GM12874 (cell line): ENCODE results near the gene CIB2.

Experiments
- TF ChIP-seq, protein P1 (sequence below): IDR thresholded peaks from 2 replicates; pipeline ENCODE4 v1.5.1; 2011; ENCODE audit warnings: low read depth, mild to moderate bottlenecking, control low read depth, low read length, moderate library complexity; ENCODE audit not compliant: insufficient read depth

Gene CIB2

DNA sequence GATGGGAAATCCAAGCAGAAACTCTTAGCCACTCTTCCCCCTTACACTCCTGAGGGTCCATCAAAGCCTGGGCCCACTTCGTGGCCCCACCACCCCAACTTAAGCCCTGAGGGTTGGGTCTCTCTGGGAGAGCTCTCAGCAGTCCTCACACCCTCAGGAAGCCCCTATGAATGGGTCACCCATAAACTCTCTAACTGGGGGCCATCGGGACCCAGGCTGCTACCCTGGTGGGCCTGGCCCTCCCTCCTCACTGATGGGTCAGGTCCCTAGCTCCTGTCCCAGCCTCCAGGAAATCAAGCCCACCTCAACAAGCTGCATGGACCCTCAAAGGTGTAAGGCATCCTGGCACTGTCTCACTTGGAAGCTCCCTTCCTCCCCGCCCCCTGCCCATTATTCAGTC is 19.5 kb downstream of the CIB2 start:
- TF ChIP-seq, protein P1, sequence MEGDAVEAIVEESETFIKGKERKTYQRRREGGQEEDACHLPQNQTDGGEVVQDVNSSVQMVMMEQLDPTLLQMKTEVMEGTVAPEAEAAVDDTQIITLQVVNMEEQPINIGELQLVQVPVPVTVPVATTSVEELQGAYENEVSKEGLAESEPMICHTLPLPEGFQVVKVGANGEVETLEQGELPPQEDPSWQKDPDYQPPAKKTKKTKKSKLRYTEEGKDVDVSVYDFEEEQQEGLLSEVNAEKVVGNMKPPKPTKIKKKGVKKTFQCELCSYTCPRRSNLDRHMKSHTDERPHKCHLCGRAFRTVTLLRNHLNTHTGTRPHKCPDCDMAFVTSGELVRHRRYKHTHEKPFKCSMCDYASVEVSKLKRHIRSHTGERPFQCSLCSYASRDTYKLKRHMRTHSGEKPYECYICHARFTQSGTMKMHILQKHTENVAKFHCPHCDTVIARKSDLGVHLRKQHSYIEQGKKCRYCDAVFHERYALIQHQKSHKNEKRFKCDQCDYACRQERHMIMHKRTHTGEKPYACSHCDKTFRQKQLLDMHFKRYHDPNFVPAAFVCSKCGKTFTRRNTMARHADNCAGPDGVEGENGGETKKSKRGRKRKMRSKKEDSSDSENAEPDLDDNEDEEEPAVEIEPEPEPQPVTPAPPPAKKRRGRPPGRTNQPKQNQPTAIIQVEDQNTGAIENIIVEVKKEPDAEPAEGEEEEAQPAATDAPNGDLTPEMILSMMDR, result no peak

DNA sequence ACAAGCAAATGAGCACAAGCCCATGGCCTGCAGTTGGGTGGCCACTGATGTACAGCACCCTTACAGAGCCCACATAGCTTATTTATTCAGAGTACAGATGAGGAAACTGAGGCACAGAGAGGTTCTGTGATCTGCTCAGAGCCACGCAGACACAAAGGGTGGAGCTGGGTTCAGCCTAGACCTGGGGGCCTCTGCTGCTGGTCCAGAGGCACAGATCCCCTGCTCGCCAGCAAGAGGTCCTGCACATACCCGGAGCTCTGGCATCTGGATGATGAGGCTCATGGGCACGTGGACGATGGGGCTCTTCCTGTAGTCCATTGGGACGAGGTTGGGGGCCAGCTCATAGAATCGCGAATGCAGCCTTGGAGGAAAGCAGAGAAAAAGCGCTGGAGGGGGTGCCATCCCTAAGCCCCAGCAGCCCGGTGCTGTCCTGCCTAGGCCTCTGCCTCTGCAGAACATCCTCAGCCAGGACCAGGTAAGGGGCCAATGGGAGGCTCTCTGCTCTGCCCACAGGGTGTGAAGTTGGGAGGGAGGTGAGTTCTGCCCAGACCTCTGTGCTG is 20.2 kb downstream of the CIB2 start:
- TF ChIP-seq, protein P1, result no peak

GRCh38 chr15:78110096-78110495 is 21.1 kb downstream of the CIB2 start:
- TF ChIP-seq, protein P1, result no peak

DNA sequence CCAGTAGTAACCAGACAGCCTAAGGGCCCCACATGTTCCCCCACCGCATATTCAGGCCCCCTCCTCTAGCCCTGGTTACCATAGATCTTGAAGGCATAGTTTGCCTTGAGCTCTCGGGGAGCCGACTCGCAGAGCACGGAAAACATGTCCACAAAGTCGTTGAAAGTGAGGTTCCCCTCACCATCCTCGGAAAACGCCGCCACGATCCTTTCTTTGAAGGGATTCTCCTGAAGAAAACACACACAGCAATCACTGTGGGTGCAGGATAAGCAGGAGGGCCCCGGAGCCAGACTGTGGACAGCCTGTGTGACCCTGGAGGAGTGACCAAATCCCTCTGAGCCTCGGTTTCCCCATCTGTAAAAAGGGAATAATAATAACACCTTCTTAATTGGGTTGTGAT is 22.1 kb downstream of the CIB2 start:
- TF ChIP-seq, protein P1, result no peak

- TF ChIP-seq, protein P1, result peak; percentile 93
These were observed 22.8 kb downstream of the CIB2 start for GRCh38 chr15:78108300-78109084.

GRCh38 chr15:78107471-78107870 is 23.8 kb downstream of the CIB2 start:
- TF ChIP-seq, protein P1, result no peak

- TF ChIP-seq, protein P1, result no peak
These were observed 25.6 kb downstream of the CIB2 start for GRCh38 chr15:78105476-78106241.
